ENCODE results near the gene NRM. TPM values are rescaled to one million over a fixed set of nuclear protein-coding genes. Genes with fewer than 3 reads are reported as not detected.

NRM gene
- total and polyA plus RNA-seq, 2 of the 13 experiments (the other 11 are each of a cell fraction or from before 2014, with no cell fraction given), result 12.5 to 16.0 TPM

GRCh38 chr6:30722280-30723112, 31.7 kb upstream of the NRM start (continued):
- 0 out of 2 replicates have a peak, but pooled peaks have one; percentile 19 for TF ChIP-seq ZNF598 (CRISPR knock-in tag; IDR thresholded peaks at IDR 0.05; ENCODE audit: borderline replicate concordance)
- 0 out of 2 replicates have a peak, but pooled peaks have one; percentile 6 for TF ChIP-seq NFATC3 (CRISPR knock-in tag; IDR thresholded peaks at IDR 0.05)
- no peak for TF ChIP-seq JARID2 (CRISPR knock-in tag; IDR thresholded peaks at IDR 0.05; ENCODE audit: insufficient replicate concordance)
- no peak for TF ChIP-seq ZNF230 (CRISPR knock-in tag; IDR thresholded peaks at IDR 0.05)
- TF ChIP-seq KMT2B (CRISPR knock-in tag; IDR thresholded peaks at IDR 0.05), result no peak
- TF ChIP-seq ARID5B (CRISPR knock-in tag; IDR thresholded peaks at IDR 0.05), result peak; percentile 23; the same call in 1 of the 2 replicates
- TF ChIP-seq CREBL2 (CRISPR knock-in tag; IDR thresholded peaks at IDR 0.05; ENCODE audit: borderline replicate concordance), result no peak
- peak; percentile 89 for TF ChIP-seq STAG1 (CRISPR knock-in tag; IDR thresholded peaks at IDR 0.05)
- TF ChIP-seq, protein P1, sequence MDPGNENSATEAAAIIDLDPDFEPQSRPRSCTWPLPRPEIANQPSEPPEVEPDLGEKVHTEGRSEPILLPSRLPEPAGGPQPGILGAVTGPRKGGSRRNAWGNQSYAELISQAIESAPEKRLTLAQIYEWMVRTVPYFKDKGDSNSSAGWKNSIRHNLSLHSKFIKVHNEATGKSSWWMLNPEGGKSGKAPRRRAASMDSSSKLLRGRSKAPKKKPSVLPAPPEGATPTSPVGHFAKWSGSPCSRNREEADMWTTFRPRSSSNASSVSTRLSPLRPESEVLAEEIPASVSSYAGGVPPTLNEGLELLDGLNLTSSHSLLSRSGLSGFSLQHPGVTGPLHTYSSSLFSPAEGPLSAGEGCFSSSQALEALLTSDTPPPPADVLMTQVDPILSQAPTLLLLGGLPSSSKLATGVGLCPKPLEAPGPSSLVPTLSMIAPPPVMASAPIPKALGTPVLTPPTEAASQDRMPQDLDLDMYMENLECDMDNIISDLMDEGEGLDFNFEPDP (CRISPR knock-in tag; conservative IDR thresholded peaks at IDR 0.05), result 0 out of 2 replicates have a peak, but pooled peaks have one; percentile 95
- TF ChIP-seq RARA (CRISPR knock-in tag; IDR thresholded peaks at IDR 0.05), result peak; percentile 48
- TF ChIP-seq ZNF570 (CRISPR knock-in tag; IDR thresholded peaks at IDR 0.05; ENCODE audit: borderline replicate concordance), result no peak
- 0 out of 2 replicates have a peak, but pooled peaks have one; percentile 43 for TF ChIP-seq ZSCAN31 (CRISPR knock-in tag; IDR thresholded peaks at IDR 0.05; ENCODE audit: low read depth)
- TF ChIP-seq, protein P2, sequence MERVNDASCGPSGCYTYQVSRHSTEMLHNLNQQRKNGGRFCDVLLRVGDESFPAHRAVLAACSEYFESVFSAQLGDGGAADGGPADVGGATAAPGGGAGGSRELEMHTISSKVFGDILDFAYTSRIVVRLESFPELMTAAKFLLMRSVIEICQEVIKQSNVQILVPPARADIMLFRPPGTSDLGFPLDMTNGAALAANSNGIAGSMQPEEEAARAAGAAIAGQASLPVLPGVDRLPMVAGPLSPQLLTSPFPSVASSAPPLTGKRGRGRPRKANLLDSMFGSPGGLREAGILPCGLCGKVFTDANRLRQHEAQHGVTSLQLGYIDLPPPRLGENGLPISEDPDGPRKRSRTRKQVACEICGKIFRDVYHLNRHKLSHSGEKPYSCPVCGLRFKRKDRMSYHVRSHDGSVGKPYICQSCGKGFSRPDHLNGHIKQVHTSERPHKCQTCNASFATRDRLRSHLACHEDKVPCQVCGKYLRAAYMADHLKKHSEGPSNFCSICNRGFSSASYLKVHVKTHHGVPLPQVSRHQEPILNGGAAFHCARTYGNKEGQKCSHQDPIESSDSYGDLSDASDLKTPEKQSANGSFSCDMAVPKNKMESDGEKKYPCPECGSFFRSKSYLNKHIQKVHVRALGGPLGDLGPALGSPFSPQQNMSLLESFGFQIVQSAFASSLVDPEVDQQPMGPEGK (CRISPR knock-in tag; IDR thresholded peaks at IDR 0.05), result 0 out of 2 replicates have a peak, but pooled peaks have one; percentile 32
- no peak for TF ChIP-seq MEF2D (CRISPR knock-in tag; IDR thresholded peaks at IDR 0.05)
- no peak for TF ChIP-seq HHEX (CRISPR knock-in tag; IDR thresholded peaks at IDR 0.05)
- TF ChIP-seq, protein P3, sequence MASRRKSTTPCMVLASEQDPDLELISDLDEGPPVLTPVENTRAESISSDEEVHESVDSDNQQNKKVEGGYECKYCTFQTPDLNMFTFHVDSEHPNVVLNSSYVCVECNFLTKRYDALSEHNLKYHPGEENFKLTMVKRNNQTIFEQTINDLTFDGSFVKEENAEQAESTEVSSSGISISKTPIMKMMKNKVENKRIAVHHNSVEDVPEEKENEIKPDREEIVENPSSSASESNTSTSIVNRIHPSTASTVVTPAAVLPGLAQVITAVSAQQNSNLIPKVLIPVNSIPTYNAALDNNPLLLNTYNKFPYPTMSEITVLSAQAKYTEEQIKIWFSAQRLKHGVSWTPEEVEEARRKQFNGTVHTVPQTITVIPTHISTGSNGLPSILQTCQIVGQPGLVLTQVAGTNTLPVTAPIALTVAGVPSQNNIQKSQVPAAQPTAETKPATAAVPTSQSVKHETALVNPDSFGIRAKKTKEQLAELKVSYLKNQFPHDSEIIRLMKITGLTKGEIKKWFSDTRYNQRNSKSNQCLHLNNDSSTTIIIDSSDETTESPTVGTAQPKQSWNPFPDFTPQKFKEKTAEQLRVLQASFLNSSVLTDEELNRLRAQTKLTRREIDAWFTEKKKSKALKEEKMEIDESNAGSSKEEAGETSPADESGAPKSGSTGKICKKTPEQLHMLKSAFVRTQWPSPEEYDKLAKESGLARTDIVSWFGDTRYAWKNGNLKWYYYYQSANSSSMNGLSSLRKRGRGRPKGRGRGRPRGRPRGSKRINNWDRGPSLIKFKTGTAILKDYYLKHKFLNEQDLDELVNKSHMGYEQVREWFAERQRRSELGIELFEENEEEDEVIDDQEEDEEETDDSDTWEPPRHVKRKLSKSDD (CRISPR knock-in tag; IDR thresholded peaks at IDR 0.05; ENCODE audit: low read depth), result 0 out of 2 replicates have a peak, but pooled peaks have one; percentile 55

Measured in HepG2 (cell line).